HEK293 (cell line): ENCODE measurements around the gene PTP4A2.

Experiments used
- ATF2 ChIP-seq: fragments of 450-650 bp; formaldehyde crosslinking; IDR thresholded peaks from 2 replicates; pipeline ENCODE4 v1.5.1; 2016; ENCODE audit warnings: missing biosample characterization, missing genetic modification characterization, low read depth
- BCL11A ChIP-seq: fragments of 450-650 bp; formaldehyde crosslinking; IDR thresholded peaks from 2 replicates; pipeline ENCODE4 v1.5.1; 2016; ENCODE audit warnings: low read depth, missing biosample characterization, missing genetic modification characterization
- BCL6B ChIP-seq: fragments of 450-650 bp; formaldehyde crosslinking; IDR thresholded peaks from 2 replicates; pipeline ENCODE4 v1.5.1; 2017; ENCODE audit warnings: missing biosample characterization, missing genetic modification characterization
- GFI1B ChIP-seq: fragments of 450-650 bp; formaldehyde crosslinking; IDR thresholded peaks from 2 replicates; pipeline ENCODE4 v1.5.1; 2016; ENCODE audit warnings: missing biosample characterization, missing genetic modification characterization
- INSM2 ChIP-seq: fragments of 450-650 bp; formaldehyde crosslinking; IDR thresholded peaks from 2 replicates; pipeline ENCODE4 v1.5.1; 2016; ENCODE audit warnings: missing biosample characterization, missing genetic modification characterization
- KLF17 ChIP-seq: fragments of 450-650 bp; formaldehyde crosslinking; IDR thresholded peaks from 2 replicates; pipeline ENCODE4 v1.5.1; 2016; ENCODE audit warnings: missing biosample characterization, missing genetic modification characterization
- REPIN1 ChIP-seq: fragments of 450-650 bp; formaldehyde crosslinking; IDR thresholded peaks from 2 replicates; pipeline ENCODE4 v1.5.1; 2017; ENCODE audit warnings: missing biosample characterization, missing genetic modification characterization, low read depth
- SCRT2 ChIP-seq: fragments of 450-650 bp; formaldehyde crosslinking; IDR thresholded peaks from 2 replicates; pipeline ENCODE4 v1.5.1; 2016; ENCODE audit warnings: missing biosample characterization, missing genetic modification characterization
- SP3 ChIP-seq: fragments of 450-650 bp; formaldehyde crosslinking; IDR thresholded peaks from 2 replicates; pipeline ENCODE4 v1.5.1; 2016; ENCODE audit warnings: missing biosample characterization, missing genetic modification characterization
- ZBTB1 ChIP-seq: fragments of 450-650 bp; formaldehyde crosslinking; IDR thresholded peaks from 2 replicates; pipeline ENCODE4 v1.5.1; 2016; ENCODE audit warnings: missing biosample characterization, missing genetic modification characterization
- ZBTB17 ChIP-seq: fragments of 450-650 bp; formaldehyde crosslinking; IDR thresholded peaks from 2 replicates; pipeline ENCODE4 v1.5.1; 2016; ENCODE audit warnings: missing biosample characterization, missing genetic modification characterization
- ZBTB48 ChIP-seq: fragments of 450-650 bp; formaldehyde crosslinking; IDR thresholded peaks from 2 replicates; pipeline ENCODE4 v1.5.1; 2016; ENCODE audit warnings: missing biosample characterization, missing genetic modification characterization
- ZNF114 ChIP-seq: fragments of 450-650 bp; formaldehyde crosslinking; IDR thresholded peaks from 2 replicates; pipeline ENCODE4 v1.5.0; 2017; ENCODE audit warnings: missing biosample characterization, missing genetic modification characterization
- ZNF169 ChIP-seq: fragments of 450-650 bp; formaldehyde crosslinking; IDR thresholded peaks from 2 replicates; pipeline ENCODE4 v1.5.1; 2016; ENCODE audit warnings: missing biosample characterization, missing genetic modification characterization
- ZNF239 ChIP-seq: fragments of 450-650 bp; formaldehyde crosslinking; IDR thresholded peaks from 2 replicates; pipeline ENCODE4 v1.5.1; 2016; ENCODE audit warnings: missing biosample characterization, missing genetic modification characterization
- ZNF366 ChIP-seq: fragments of 450-650 bp; formaldehyde crosslinking; conservative IDR thresholded peaks from 2 replicates; pipeline ENCODE4 v1.5.1; 2016; ENCODE audit warnings: missing biosample characterization, missing genetic modification characterization
- ZNF416 ChIP-seq: fragments of 450-650 bp; formaldehyde crosslinking; IDR thresholded peaks from 2 replicates; pipeline ENCODE4 v1.5.1; 2016; ENCODE audit warnings: missing biosample characterization, missing genetic modification characterization
- ZNF426 ChIP-seq: fragments of 450-650 bp; formaldehyde crosslinking; IDR thresholded peaks from 2 replicates; pipeline ENCODE4 v1.5.1; 2017; ENCODE audit warnings: missing biosample characterization, missing genetic modification characterization, mild to moderate bottlenecking, inconsistent platforms, moderate library complexity
- ZNF561 ChIP-seq: fragments of 450-650 bp; IDR thresholded peaks from 2 replicates; pipeline ENCODE4 v1.5.1; 2018; ENCODE audit warnings: missing biosample characterization, missing genetic modification characterization, borderline replicate concordance
- ZNF585B ChIP-seq: fragments of 450-650 bp; formaldehyde crosslinking; IDR thresholded peaks from 2 replicates; pipeline ENCODE4 v1.5.1; 2016; ENCODE audit warnings: missing biosample characterization, missing genetic modification characterization
- ZNF610 ChIP-seq: fragments of 450-650 bp; formaldehyde crosslinking; IDR thresholded peaks from 2 replicates; pipeline ENCODE4 v1.5.1; 2016; ENCODE audit warnings: missing biosample characterization, missing genetic modification characterization, borderline replicate concordance
- ZNF747 ChIP-seq: fragments of 450-650 bp; formaldehyde crosslinking; IDR thresholded peaks from 2 replicates; pipeline ENCODE4 v1.5.1; 2016; ENCODE audit warnings: missing biosample characterization, missing genetic modification characterization
- ZNF76 ChIP-seq: fragments of 450-650 bp; formaldehyde crosslinking; IDR thresholded peaks from 2 replicates; pipeline ENCODE4; 2016; ENCODE audit warnings: low read depth, missing biosample characterization, missing genetic modification characterization, borderline replicate concordance
- ZNF777 ChIP-seq: fragments of 450-650 bp; formaldehyde crosslinking; IDR thresholded peaks from 2 replicates; pipeline ENCODE4 v1.5.1; 2017; ENCODE audit warnings: missing biosample characterization, missing genetic modification characterization, borderline replicate concordance
- ZNF785 ChIP-seq: fragments of 450-650 bp; formaldehyde crosslinking; IDR thresholded peaks from 2 replicates; pipeline ENCODE4 v1.5.1; 2016; ENCODE audit warnings: missing biosample characterization, missing genetic modification characterization
- ZXDB ChIP-seq: fragments of 450-650 bp; formaldehyde crosslinking; IDR thresholded peaks from 2 replicates; pipeline ENCODE4 v1.5.1; 2016; ENCODE audit warnings: missing biosample characterization, missing genetic modification characterization
- TF ChIP-seq, protein P1 (sequence below): fragments of 450-650 bp; IDR thresholded peaks from 2 replicates; pipeline ENCODE4 v1.5.1; 2018; ENCODE audit warnings: missing biosample characterization, mild to moderate bottlenecking, missing genetic modification characterization
- TF ChIP-seq, protein P2 (sequence below): fragments of 450-650 bp; formaldehyde crosslinking; IDR thresholded peaks from 2 replicates; pipeline ENCODE4 v1.5.1; 2016; ENCODE audit warnings: missing biosample characterization, missing genetic modification characterization
- TF ChIP-seq, protein P3 (sequence below): sonication (generic); formaldehyde crosslinking; IDR thresholded peaks from 2 replicates; pipeline ENCODE4 v1.8.1; 2022; ENCODE audit warnings: mild to moderate bottlenecking, moderate library complexity, missing genetic modification reagents

The PTP4A2 gene

GRCh38 chr1:31937300-31938183, 626 bp downstream of the PTP4A2 start (continued):
- TF ChIP-seq, protein P1, sequence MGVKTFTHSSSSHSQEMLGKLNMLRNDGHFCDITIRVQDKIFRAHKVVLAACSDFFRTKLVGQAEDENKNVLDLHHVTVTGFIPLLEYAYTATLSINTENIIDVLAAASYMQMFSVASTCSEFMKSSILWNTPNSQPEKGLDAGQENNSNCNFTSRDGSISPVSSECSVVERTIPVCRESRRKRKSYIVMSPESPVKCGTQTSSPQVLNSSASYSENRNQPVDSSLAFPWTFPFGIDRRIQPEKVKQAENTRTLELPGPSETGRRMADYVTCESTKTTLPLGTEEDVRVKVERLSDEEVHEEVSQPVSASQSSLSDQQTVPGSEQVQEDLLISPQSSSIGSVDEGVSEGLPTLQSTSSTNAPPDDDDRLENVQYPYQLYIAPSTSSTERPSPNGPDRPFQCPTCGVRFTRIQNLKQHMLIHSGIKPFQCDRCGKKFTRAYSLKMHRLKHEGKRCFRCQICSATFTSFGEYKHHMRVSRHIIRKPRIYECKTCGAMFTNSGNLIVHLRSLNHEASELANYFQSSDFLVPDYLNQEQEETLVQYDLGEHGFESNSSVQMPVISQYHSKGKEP (tag by site-specific recombination): no peak
- TF ChIP-seq ZNF416 (no peak; the same call in 1 of the 2 replicates), ZNF239 (tag by site-specific recombination) (0 out of 2 replicates have a peak, but pooled peaks have one; percentile 70), ZBTB1 (tag by site-specific recombination) (peak; percentile 60; the same call in 1 of the 2 replicates), ZBTB17 (tag by site-specific recombination) (peak; percentile 63), ZNF777 (no peak), BCL11A (peak; percentile 71), ZNF561 (tag by site-specific recombination) (no peak), INSM2 (tag by site-specific recombination) (peak; percentile 79), REPIN1 (tag by site-specific recombination) (0 out of 2 replicates have a peak, but pooled peaks have one; percentile 25), ATF2 (no peak), KLF17 (tag by site-specific recombination) (peak; percentile 98), ZNF585B (tag by site-specific recombination) (no peak), ZNF366 (tag by site-specific recombination) (peak; percentile 50), GFI1B (tag by site-specific recombination) (no peak), SP3 (tag by site-specific recombination) (peak; percentile 88), ZNF785 (tag by site-specific recombination) (peak; percentile 93), ZNF169 (no peak), ZNF114 (tag by site-specific recombination) (no peak), ZNF426 (no peak), SCRT2 (0 out of 2 replicates have a peak, but pooled peaks have one; percentile 26), BCL6B (tag by site-specific recombination) (no peak), ZNF610 (tag by site-specific recombination) (peak; percentile 55; the same call in 1 of the 2 replicates), ZNF747 (no peak), ZNF76 (tag by site-specific recombination) (peak; percentile 79), ZBTB48 (tag by site-specific recombination) (peak; percentile 92; the same call in 1 of the 2 replicates), ZXDB (tag by site-specific recombination) (peak; percentile 81)
- TF ChIP-seq, protein P2, sequence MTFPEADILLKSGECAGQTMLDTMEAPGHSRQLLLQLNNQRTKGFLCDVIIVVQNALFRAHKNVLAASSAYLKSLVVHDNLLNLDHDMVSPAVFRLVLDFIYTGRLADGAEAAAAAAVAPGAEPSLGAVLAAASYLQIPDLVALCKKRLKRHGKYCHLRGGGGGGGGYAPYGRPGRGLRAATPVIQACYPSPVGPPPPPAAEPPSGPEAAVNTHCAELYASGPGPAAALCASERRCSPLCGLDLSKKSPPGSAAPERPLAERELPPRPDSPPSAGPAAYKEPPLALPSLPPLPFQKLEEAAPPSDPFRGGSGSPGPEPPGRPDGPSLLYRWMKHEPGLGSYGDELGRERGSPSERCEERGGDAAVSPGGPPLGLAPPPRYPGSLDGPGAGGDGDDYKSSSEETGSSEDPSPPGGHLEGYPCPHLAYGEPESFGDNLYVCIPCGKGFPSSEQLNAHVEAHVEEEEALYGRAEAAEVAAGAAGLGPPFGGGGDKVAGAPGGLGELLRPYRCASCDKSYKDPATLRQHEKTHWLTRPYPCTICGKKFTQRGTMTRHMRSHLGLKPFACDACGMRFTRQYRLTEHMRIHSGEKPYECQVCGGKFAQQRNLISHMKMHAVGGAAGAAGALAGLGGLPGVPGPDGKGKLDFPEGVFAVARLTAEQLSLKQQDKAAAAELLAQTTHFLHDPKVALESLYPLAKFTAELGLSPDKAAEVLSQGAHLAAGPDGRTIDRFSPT (tag by site-specific recombination): peak; percentile 98
- TF ChIP-seq, protein P3, sequence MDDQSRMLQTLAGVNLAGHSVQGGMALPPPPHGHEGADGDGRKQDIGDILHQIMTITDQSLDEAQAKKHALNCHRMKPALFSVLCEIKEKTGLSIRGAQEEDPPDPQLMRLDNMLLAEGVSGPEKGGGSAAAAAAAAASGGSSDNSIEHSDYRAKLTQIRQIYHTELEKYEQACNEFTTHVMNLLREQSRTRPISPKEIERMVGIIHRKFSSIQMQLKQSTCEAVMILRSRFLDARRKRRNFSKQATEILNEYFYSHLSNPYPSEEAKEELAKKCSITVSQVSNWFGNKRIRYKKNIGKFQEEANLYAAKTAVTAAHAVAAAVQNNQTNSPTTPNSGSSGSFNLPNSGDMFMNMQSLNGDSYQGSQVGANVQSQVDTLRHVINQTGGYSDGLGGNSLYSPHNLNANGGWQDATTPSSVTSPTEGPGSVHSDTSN (CRISPR knock-in tag): no peak
